ENCODE measurements around the gene MSANTD2.

MSANTD2 gene

GRCh38 chr11:124840666-124841065, 40.5 kb upstream of the MSANTD2 start:
- H3K4me3 ChIP-seq (ENCODE audit: low read depth, low read length) = no peak overlapping the region
- no peak for DNase-seq (ENCODE audit: low read depth)
- no peak for TF ChIP-seq CTCF (IDR thresholded peaks at IDR 0.05; ENCODE audit: insufficient read depth, low read depth, low read length, missing control alignments)

GRCh38 chr11:124839972-124840621, 39.9 kb upstream of the MSANTD2 start:
- no peak for DNase-seq (ENCODE audit: low read depth)
- no peak for TF ChIP-seq CTCF (IDR thresholded peaks at IDR 0.05; ENCODE audit: insufficient read depth, low read depth, low read length, missing control alignments)
- H3K4me3 ChIP-seq (ENCODE audit: low read depth, low read length) = no peak overlapping the region

- DNase-seq (ENCODE audit: low read depth) = no peak
- H3K4me3 ChIP-seq (ENCODE audit: low read depth, low read length) = no peak overlapping the region
- no peak for TF ChIP-seq CTCF (IDR thresholded peaks at IDR 0.05; ENCODE audit: insufficient read depth, low read depth, low read length, missing control alignments)
Measured at GRCh38 chr11:124839128-124839971, 39.1 kb upstream of the MSANTD2 start.

- DNase-seq (ENCODE audit: low read depth) = no peak
- TF ChIP-seq CTCF (IDR thresholded peaks at IDR 0.05; ENCODE audit: insufficient read depth, low read depth, low read length, missing control alignments) = no peak
- no peak overlapping the region for H3K4me3 ChIP-seq (ENCODE audit: low read depth, low read length)
Measured at GRCh38 chr11:124838805-124839127, 38.6 kb upstream of the MSANTD2 start.

GRCh38 chr11:124837491-124837856, 37.3 kb upstream of the MSANTD2 start:
- peak; percentile 52 for DNase-seq (ENCODE audit: low read depth)

GRCh38 chr11:124835918-124836317, 35.7 kb upstream of the MSANTD2 start:
- no peak overlapping the region for H3K4me3 ChIP-seq (ENCODE audit: low read depth, low read length)
- DNase-seq (ENCODE audit: low read depth) = no peak
- no peak for TF ChIP-seq CTCF (IDR thresholded peaks at IDR 0.05; ENCODE audit: insufficient read depth, low read depth, low read length, missing control alignments)

More at GRCh38 chr11:124837491-124837856, 37.3 kb upstream of the MSANTD2 start:
- H3K4me3 ChIP-seq (ENCODE audit: low read depth, low read length) = no peak overlapping the region
- TF ChIP-seq CTCF (IDR thresholded peaks at IDR 0.05; ENCODE audit: insufficient read depth, low read depth, low read length, missing control alignments) = peak; percentile 58
